ENCODE measurements around the gene COQ7.

COQ7 gene

GRCh38 chr16:19127674-19128131 lies 60.3 kb downstream of the COQ7 start:
- H2AFZ ChIP-seq (ENCODE audit: low read depth), result no peak overlapping the region
- H3K79me2 ChIP-seq (ENCODE audit: insufficient read depth, low read depth), result no peaks in the 10 kb centered on the region
- no peaks in the 10 kb centered on the region for H4K20me1 ChIP-seq (ENCODE audit: insufficient read depth)
- H3K27me3 ChIP-seq (ENCODE audit: insufficient read depth, low read depth), result no peaks in the 10 kb centered on the region
- H3K4me1 ChIP-seq (ENCODE audit: low read depth, poor library complexity, severe bottlenecking), result no peaks in the 10 kb centered on the region
- H3K9ac ChIP-seq, result no peak overlapping the region
- no peaks in the 10 kb centered on the region for H3K36me3 ChIP-seq (ENCODE audit: insufficient read depth)
- no peak overlapping the region for H3K4me2 ChIP-seq
- no peak for TF ChIP-seq CTCF (conservative IDR thresholded peaks at IDR 0.05; ENCODE audit: low read depth, low read length)
- H3K4me3 ChIP-seq (IDR thresholded peaks at IDR 0.05; ENCODE audit: insufficient read depth, low read depth, low read length), result no peak overlapping the region
- no peak overlapping the region for H3K27ac ChIP-seq

- Histone ChIP-seq H3K9ac (no peak overlapping the region), H3K36me3 (ENCODE audit: insufficient read depth) (no peaks in the 10 kb centered on the region), H3K4me1 (ENCODE audit: low read depth, poor library complexity, severe bottlenecking) (no peaks in the 10 kb centered on the region), H3K27ac (no peak overlapping the region), H3K4me3 (IDR thresholded peaks at IDR 0.05; ENCODE audit: insufficient read depth, low read depth, low read length) (no peak overlapping the region), H3K27me3 (ENCODE audit: insufficient read depth, low read depth) (no peaks in the 10 kb centered on the region), H3K4me2 (no peak overlapping the region), H3K79me2 (ENCODE audit: insufficient read depth, low read depth) (no peaks in the 10 kb centered on the region), H2AFZ (ENCODE audit: low read depth) (no peak overlapping the region), H4K20me1 (ENCODE audit: insufficient read depth) (no peaks in the 10 kb centered on the region)
- no peak for TF ChIP-seq CTCF (conservative IDR thresholded peaks at IDR 0.05; ENCODE audit: low read depth, low read length)
These were observed 61.2 kb downstream of the COQ7 start for GRCh38 chr16:19128454-19129200.

Data from KMS-11 (cell line).